Brain microvascular endothelial cell (primary cell): Measurements from ENCODE around the gene NEK10.

ENCODE experiments used
- DNase-seq: peaks from one replicate; pipeline ENCODE4 v3.0.0-alpha.2; 2020
- H3K27ac ChIP-seq: fragments of 250-450 bp; sonication (Bioruptor Pico); 2 replicates; pipeline ENCODE4 v1.5.1; 2020; ENCODE audit warnings: mild to moderate bottlenecking, moderate library complexity
- H3K27me3 ChIP-seq: fragments of 250-450 bp; sonication (Bioruptor Pico); replicated peaks from 2 replicates; pipeline ENCODE4 v1.5.1; 2020; ENCODE audit warnings: mild to moderate bottlenecking
- H3K36me3 ChIP-seq: fragments of 250-450 bp; sonication (Bioruptor Pico); replicated peaks from 2 replicates; pipeline ENCODE4 v1.5.1; 2020; ENCODE audit warnings: mild to moderate bottlenecking
- H3K4me3 ChIP-seq: 2 replicates; pipeline ENCODE4 v1.5.1; 2011; ENCODE audit warnings: low read depth, mild to moderate bottlenecking, control low read depth, low read length, moderate library complexity
- CTCF ChIP-seq: IDR thresholded peaks from 2 replicates; pipeline ENCODE4 v1.5.1; 2011; ENCODE audit warnings: low read depth, mild to moderate bottlenecking, moderate library complexity, low read length, control low read depth, inconsistent platforms; ENCODE audit errors: missing control alignments
- in situ Hi-C: cut with HindIII; loops from 2 replicates; pipeline ENCODE4 v1.10.0; 2017; ENCODE audit warnings: low sequenced_read_pairs, low pct_ligation_motif_present

Gene NEK10

GRCh38 chr3:27345959-27346865 lies 23.0 kb downstream of the NEK10 start:
- Histone ChIP-seq H3K36me3 (no peaks in the 10 kb centered on the region), H3K27me3 (no peaks in the 10 kb centered on the region), H3K27ac (no peak overlapping the region), H3K4me3 (no peak overlapping the region)
- in situ Hi-C loops: no loop called here
- DNase-seq: no peak
- no peak for TF ChIP-seq CTCF

GRCh38 chr3:27345493-27345892 lies 23.7 kb downstream of the NEK10 start:
- Histone ChIP-seq H3K4me3 (no peak overlapping the region), H3K36me3 (no peaks in the 10 kb centered on the region), H3K27ac (no peak overlapping the region), H3K27me3 (no peaks in the 10 kb centered on the region)
- no peak for TF ChIP-seq CTCF
- no peak for DNase-seq
- in situ Hi-C loops: no loop called here

- no peak overlapping the region for H3K27ac ChIP-seq
- no peak overlapping the region for H3K4me3 ChIP-seq
- H3K27me3 ChIP-seq: no peaks in the 10 kb centered on the region
- no peak for DNase-seq
- H3K36me3 ChIP-seq: no peaks in the 10 kb centered on the region
- no peak for TF ChIP-seq CTCF
- in situ Hi-C loops: no loop called here
These were observed 24.1 kb downstream of the NEK10 start for GRCh38 chr3:27345045-27345444.

GRCh38 chr3:27344192-27344591 lies 25.0 kb downstream of the NEK10 start:
- Histone ChIP-seq H3K36me3 (no peaks in the 10 kb centered on the region), H3K4me3 (no peak overlapping the region), H3K27ac (no peak overlapping the region), H3K27me3 (no peaks in the 10 kb centered on the region)
- no peak for DNase-seq
- no peak for TF ChIP-seq CTCF
- in situ Hi-C loops: no loop called here

- DNase-seq: no peak
- H3K36me3 ChIP-seq: no peaks in the 10 kb centered on the region
- H3K27me3 ChIP-seq: no peaks in the 10 kb centered on the region
- H3K27ac ChIP-seq: no peak overlapping the region
- in situ Hi-C loops: no loop called here
- TF ChIP-seq CTCF: no peak
- no peak overlapping the region for H3K4me3 ChIP-seq
These were observed 26.9 kb downstream of the NEK10 start for GRCh38 chr3:27342267-27342666.
